IMR-90 (cell line): ENCODE results near the gene TMEM61. TPM values are rescaled to one million over a fixed set of nuclear protein-coding genes. Genes with fewer than 3 reads are reported as not detected.

ENCODE experiments used
- ATAC-seq: fragments of 200-7000 bp; cut with Tn5 transposase; 2 replicates; pipeline ENCODE4 v1.9.1; 2020; ENCODE audit warnings: low read depth, mild to moderate bottlenecking, moderate library complexity
- BruUV-seq: library from RNA; stranded (reverse); fragments of 400-500 nt; replicated peaks from 2 replicates; lab custom pipeline; 2021; lab: Mats Ljungman, UMichigan
- CTCF ChIA-PET: fragments of 300-600 bp; formaldehyde crosslinking; extraction: SDS; loops from one replicate; lab custom pipeline; 2021; ENCODE audit warnings: antibody characterized with exemption; lab: Yijun Ruan, JAX
- POLR2A ChIA-PET: fragments of 300-600 bp; sonication (Branson Sonifier 250); formaldehyde crosslinking; loops from one replicate; lab custom pipeline; 2022; ENCODE audit warnings: antibody characterized with exemption; ENCODE audit not compliant: unreplicated experiment; lab: Charles Lee
- DNase-seq: peaks from one replicate; pipeline ENCODE4 v3.0.0; 2013
- H2AFZ ChIP-seq: replicated peaks from 2 replicates; pipeline ENCODE3; 2013; ENCODE audit warnings: low read length, mild to moderate bottlenecking; ENCODE audit not compliant: poor library complexity
- H2AK5ac ChIP-seq: 2 replicates; pipeline ENCODE4 v1.6.1; 2013; ENCODE audit warnings: low read depth, low read length, inconsistent platforms
- H2AK9ac ChIP-seq: replicated peaks from 2 replicates; pipeline ENCODE3; 2013; ENCODE audit warnings: mild to moderate bottlenecking, low read depth, low read length, moderate library complexity; ENCODE audit not compliant: poor library complexity
- H2BK120ac ChIP-seq: 2 replicates; pipeline ENCODE4 v1.6.1; 2013; ENCODE audit warnings: low read depth, low read length, inconsistent platforms
- H2BK15ac ChIP-seq: 3 replicates; pipeline ENCODE4 v1.6.1; 2013; ENCODE audit warnings: low read depth, low read length, inconsistent platforms
- H2BK20ac ChIP-seq: 2 replicates; pipeline ENCODE4 v1.6.1; 2013; ENCODE audit warnings: low read depth, mild to moderate bottlenecking, inconsistent platforms, low read length, moderate library complexity
- H2BK5ac ChIP-seq: 2 replicates; pipeline ENCODE4 v1.6.1; 2013; ENCODE audit warnings: mild to moderate bottlenecking, low read depth, low read length, inconsistent platforms; ENCODE audit not compliant: poor library complexity, severe bottlenecking
- H3K14ac ChIP-seq: replicated peaks from 2 replicates; pipeline ENCODE4 v1.6.1; 2013; ENCODE audit warnings: low read depth, low read length, inconsistent platforms
- H3K18ac ChIP-seq: 2 replicates; pipeline ENCODE4 v1.6.1; 2013; ENCODE audit warnings: low read depth, low read length, control low read depth
- H3K23ac ChIP-seq: 2 replicates; pipeline ENCODE4 v1.6.1; 2013; ENCODE audit warnings: low read depth, low read length, inconsistent platforms
- H3K27ac ChIP-seq: 2 replicates; pipeline ENCODE4 v1.5.1; 2013; ENCODE audit warnings: mild to moderate bottlenecking, control low read depth, low read length; ENCODE audit not compliant: insufficient read depth
- H3K27me3 ChIP-seq: 2 replicates; pipeline ENCODE4 v1.6.1; 2013; ENCODE audit warnings: low read length; ENCODE audit not compliant: control insufficient read depth, insufficient read depth
- H3K36me3 ChIP-seq: 2 replicates; pipeline ENCODE4 v1.6.1; 2013; ENCODE audit warnings: low read length, mixed read lengths; ENCODE audit not compliant: control insufficient read depth, insufficient read depth
- H3K4ac ChIP-seq: 2 replicates; pipeline ENCODE4 v1.6.1; 2013; ENCODE audit warnings: low read depth, low read length, inconsistent platforms
- H3K4me1 ChIP-seq: 2 replicates; pipeline ENCODE4 v1.6.1; 2013; ENCODE audit warnings: low read length, mixed read lengths; ENCODE audit not compliant: control insufficient read depth, insufficient read depth
- H3K4me2 ChIP-seq: 2 replicates; pipeline ENCODE4 v1.6.1; 2013; ENCODE audit warnings: low read depth, mild to moderate bottlenecking, control low read depth, low read length, moderate library complexity
- H3K4me3 ChIP-seq: 2 replicates; pipeline ENCODE4 v1.5.1; 2013; ENCODE audit warnings: low read depth, mild to moderate bottlenecking, control low read depth, low read length, moderate library complexity; ENCODE audit not compliant: insufficient read depth
- H3K56ac ChIP-seq: 2 replicates; pipeline ENCODE4 v1.6.1; 2013; ENCODE audit warnings: low read length, inconsistent platforms; ENCODE audit not compliant: insufficient read depth; ENCODE audit errors: extremely low read depth
- H3K79me1 ChIP-seq, 2 experiments: 2 replicates each; pipeline ENCODE4 v1.6.1; 2013; ENCODE audit warnings: low read length in 2 of 2, inconsistent platforms in 1 of 2, low read depth in 1 of 2
- H3K9ac ChIP-seq: 2 replicates; pipeline ENCODE4 v1.6.1; 2013; ENCODE audit warnings: low read depth, low read length, control low read depth
- H3K9me1 ChIP-seq: 2 replicates; pipeline ENCODE4 v1.6.1; 2013; ENCODE audit warnings: low read length, inconsistent platforms; ENCODE audit not compliant: insufficient read depth
- H3K9me3 ChIP-seq: 2 replicates; pipeline ENCODE4 v1.6.1; 2013; ENCODE audit warnings: low read length; ENCODE audit not compliant: control insufficient read depth, insufficient read depth
- H4K20me1 ChIP-seq: 2 replicates; pipeline ENCODE4 v1.6.1; 2013; ENCODE audit warnings: low read length, inconsistent platforms; ENCODE audit not compliant: insufficient read depth
- H4K5ac ChIP-seq: 2 replicates; pipeline ENCODE4 v1.6.1; 2013; ENCODE audit warnings: mild to moderate bottlenecking, low read depth, low read length, control low read depth
- H4K8ac ChIP-seq, 2 experiments: 2 replicates each; pipeline ENCODE4 v1.6.1; 2013; ENCODE audit warnings: low read depth in 2 of 2, low read length in 2 of 2, control low read depth in 1 of 2, inconsistent platforms in 1 of 2
- H4K91ac ChIP-seq: 2 replicates; pipeline ENCODE4 v1.6.1; 2013; ENCODE audit warnings: low read depth, low read length, inconsistent platforms; ENCODE audit not compliant: insufficient read depth
- BHLHE40 ChIP-seq: fragments of 150-350 bp; IDR thresholded peaks from 2 replicates; pipeline ENCODE4 v1.6.1; 2016; ENCODE audit warnings: mild to moderate bottlenecking, low read depth, low read length
- CHD1 ChIP-seq: IDR thresholded peaks from 2 replicates; pipeline ENCODE4 v1.6.1; 2012; ENCODE audit warnings: low read depth, low read length, improper control_type of control experiment
- FOS ChIP-seq: fragments of 150-350 bp; IDR thresholded peaks from 2 replicates; pipeline ENCODE4 v1.6.1; 2016; ENCODE audit warnings: low read depth, low read length
- POLR2A ChIP-seq: IDR thresholded peaks from 2 replicates; pipeline ENCODE4 v1.6.1; 2012; ENCODE audit warnings: mild to moderate bottlenecking, low read depth, low read length
- RFX5 ChIP-seq: IDR thresholded peaks from 2 replicates; pipeline ENCODE4 v1.8.0; 2012; ENCODE audit warnings: low read depth, mild to moderate bottlenecking, low read length, moderate library complexity
- WGBS, 2 experiments: methylation state at CpG; one replicate each; pipeline versions ENCODE4 v1.1.5 to v1.1.7; 2013; ENCODE audit warnings: missing lambda C conversion rate in 2 of 2; ENCODE audit not compliant: insufficient read length in 1 of 2; ENCODE audit errors: extremely low coverage in 2 of 2; 5-methylcytosine and 5-hydroxymethylcytosine counted together
- dilution Hi-C: fragments of 300-500 bp; cut with HindIII; formaldehyde crosslinking; loops from one replicate; pipeline ENCODE4 v1.14.3; 2018; ENCODE audit warnings: low sequenced_read_pairs; ENCODE audit not compliant: unreplicated experiment
- in situ Hi-C: fragments of 300-500 bp; cut with MboI; formaldehyde crosslinking; loops from 3 replicates; pipeline ENCODE4 v1.14.3; 2019; ENCODE audit warnings: low sequenced_read_pairs, inconsistent platforms, mixed read lengths
- intact Hi-C: fragments of 100-400 bp; cut with micrococcal nuclease; formaldehyde crosslinking; loops from 2 replicates; pipeline ENCODE4 v1.10.0; 2022
- polyA plus RNA-seq, 3 experiments: library from polyadenylated mRNA; depleted of rRNA; stranded (reverse); fragments of >200 nt; gene quantifications; 2 replicates each; pipeline ENCODE4 v1.2.3, GENCODE V29; 2012; ENCODE audit warnings: low replicate concordance in 1 of 3
- total RNA-seq: library from RNA; depleted of rRNA; stranded (reverse); fragments of >200 nt; gene quantifications from 2 replicates; pipeline ENCODE4 v1.2.3, GENCODE V29; 2012; rRNA removed
- TF ChIP-seq, protein P1 (sequence below): conservative IDR thresholded peaks from 2 replicates; pipeline ENCODE4 v1.5.1; 2012; ENCODE audit warnings: mild to moderate bottlenecking, low read depth, low read length, improper control_type of control experiment

TMEM61 gene
- total and polyA plus RNA-seq, 2 of the 4 experiments (the other 2 are of a cell fraction) = not detected

DNA sequence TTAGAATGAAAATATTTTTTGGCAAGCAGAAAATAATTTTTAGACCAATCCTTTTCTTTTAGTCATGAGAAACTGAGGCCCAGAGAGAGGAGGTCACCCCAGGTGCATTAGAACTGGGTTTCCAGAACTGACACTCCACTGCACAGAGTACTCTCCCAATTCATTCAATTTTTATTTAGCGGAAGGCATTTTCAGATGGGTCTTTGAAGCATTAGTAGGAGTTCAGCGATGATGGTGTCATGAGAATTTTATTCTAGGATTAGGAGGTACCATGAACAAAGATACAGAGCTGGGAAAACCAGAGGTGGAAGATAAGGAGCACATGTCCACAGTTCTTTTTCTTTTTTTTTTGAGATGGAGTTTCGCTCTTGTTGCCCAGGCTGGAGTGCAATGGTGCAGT, 61.2 kb downstream of the TMEM61 start:
- CTCF ChIA-PET = no interaction called here
- dilution Hi-C loops = no loop called here
- no peak for DNase-seq

More for the DNA sequence above, 61.2 kb downstream of the TMEM61 start:
- no peak overlapping the region for H4K5ac ChIP-seq
- H3K23ac ChIP-seq = no peak overlapping the region
- no peak overlapping the region for H4K91ac ChIP-seq
- H3K4me1 ChIP-seq = peaks cover 2% of the 10 kb centered on the region; the same call in 1 of the 2 replicates
- H3K9me3 ChIP-seq = no peaks in the 10 kb centered on the region
- no peaks in the 10 kb centered on the region for H3K36me3 ChIP-seq
- H2BK20ac ChIP-seq = no peak overlapping the region
- in situ Hi-C loops (no loop called here), intact Hi-C loops (no loop called here)
- no peak overlapping the region for H3K4me2 ChIP-seq
- no CpG with 5 or more reads among the region's 3 CpGs for WGBS, 2 experiments
- BruUV-seq = no TSS peak
- no peaks in the 10 kb centered on the region for H3K79me1 ChIP-seq
- H3K9ac ChIP-seq = no peak overlapping the region
- H3K18ac ChIP-seq = no peak overlapping the region
- no peak overlapping the region for H3K27ac ChIP-seq
- H2AK5ac ChIP-seq = no peak overlapping the region
- no peak overlapping the region for H4K8ac ChIP-seq
- no peak for TF ChIP-seq BHLHE40
- TF ChIP-seq RFX5 = no peak
- no peak for TF ChIP-seq FOS
- no peak for TF ChIP-seq POLR2A
- TF ChIP-seq CHD1 = no peak
- TF ChIP-seq, protein P1, sequence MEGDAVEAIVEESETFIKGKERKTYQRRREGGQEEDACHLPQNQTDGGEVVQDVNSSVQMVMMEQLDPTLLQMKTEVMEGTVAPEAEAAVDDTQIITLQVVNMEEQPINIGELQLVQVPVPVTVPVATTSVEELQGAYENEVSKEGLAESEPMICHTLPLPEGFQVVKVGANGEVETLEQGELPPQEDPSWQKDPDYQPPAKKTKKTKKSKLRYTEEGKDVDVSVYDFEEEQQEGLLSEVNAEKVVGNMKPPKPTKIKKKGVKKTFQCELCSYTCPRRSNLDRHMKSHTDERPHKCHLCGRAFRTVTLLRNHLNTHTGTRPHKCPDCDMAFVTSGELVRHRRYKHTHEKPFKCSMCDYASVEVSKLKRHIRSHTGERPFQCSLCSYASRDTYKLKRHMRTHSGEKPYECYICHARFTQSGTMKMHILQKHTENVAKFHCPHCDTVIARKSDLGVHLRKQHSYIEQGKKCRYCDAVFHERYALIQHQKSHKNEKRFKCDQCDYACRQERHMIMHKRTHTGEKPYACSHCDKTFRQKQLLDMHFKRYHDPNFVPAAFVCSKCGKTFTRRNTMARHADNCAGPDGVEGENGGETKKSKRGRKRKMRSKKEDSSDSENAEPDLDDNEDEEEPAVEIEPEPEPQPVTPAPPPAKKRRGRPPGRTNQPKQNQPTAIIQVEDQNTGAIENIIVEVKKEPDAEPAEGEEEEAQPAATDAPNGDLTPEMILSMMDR = no peak
- ATAC-seq = no peak
- H2AFZ ChIP-seq = no peak overlapping the region
- no peak overlapping the region for H2AK9ac ChIP-seq
- POLR2A ChIA-PET = no interaction called here
- no peak overlapping the region for H2BK15ac ChIP-seq
- H4K20me1 ChIP-seq = 0 out of 2 replicates have a peak, but pooled peaks cover 4% of the 10 kb centered on the region
- H3K27me3 ChIP-seq = peaks cover 81% of the 10 kb centered on the region
- no peak overlapping the region for H3K56ac ChIP-seq
- H3K4me3 ChIP-seq = no peak overlapping the region
- H3K14ac ChIP-seq = no peak overlapping the region
- H3K4ac ChIP-seq = no peak overlapping the region
- no peak overlapping the region for H2BK5ac ChIP-seq
- H2BK120ac ChIP-seq = no peak overlapping the region
- H3K9me1 ChIP-seq = 0 out of 2 replicates have a peak, but pooled peaks cover 3% of the 10 kb centered on the region

Other genes with a start within 250 kb of the TMEM61 start
- gene PARS2, start 216.1 kb upstream of the TMEM61 start, total RNA-seq = 6.1 and 6.3 TPM in 2 replicates
- gene PARS2, start 216.1 kb upstream of the TMEM61 start, polyA plus RNA-seq (2012; rRNA removed) = 2.9 and 3.4 TPM in 2 replicates
- gene TTC22, start 179.3 kb upstream of the TMEM61 start, total RNA-seq = not detected in 2 replicates
- not detected in 2 replicates for gene TTC22, start 179.3 kb upstream of the TMEM61 start, polyA plus RNA-seq (2012; rRNA removed)
- gene DHCR24, start 93.4 kb upstream of the TMEM61 start, total RNA-seq = 194 and 206 TPM in 2 replicates
- gene DHCR24, start 93.4 kb upstream of the TMEM61 start, polyA plus RNA-seq (2012; rRNA removed) = 117 and 130 TPM in 2 replicates
- not detected in 2 replicates for gene BSND, start 18.3 kb downstream of the TMEM61 start, total RNA-seq
- gene BSND, start 18.3 kb downstream of the TMEM61 start, polyA plus RNA-seq (2012; rRNA removed) = not detected in 2 replicates
- under 0.01 TPM in 2 replicates for gene PCSK9, start 58.9 kb downstream of the TMEM61 start, total RNA-seq
- gene PCSK9, start 58.9 kb downstream of the TMEM61 start, polyA plus RNA-seq (2012; rRNA removed) = 0.14 and 0.17 TPM in 2 replicates
- gene USP24, start 234.7 kb downstream of the TMEM61 start, total RNA-seq = 34.7 and 36.7 TPM in 2 replicates
- 6.4 and 8.4 TPM in 2 replicates for gene USP24, start 234.7 kb downstream of the TMEM61 start, polyA plus RNA-seq (2012; rRNA removed)